K562 (cell line): ENCODE data around the gene RPS2. TPM values are rescaled to one million over a fixed set of nuclear protein-coding genes. Genes with fewer than 3 reads are reported as not detected.

Experiments
- CBX1 ChIP-seq: sonication (generic); IDR thresholded peaks from 2 replicates; pipeline ENCODE4 v1.6.1; 2016; ENCODE audit warnings: antibody characterized with exemption, low read depth, mild to moderate bottlenecking
- ETS2 ChIP-seq: IDR thresholded peaks from 2 replicates; pipeline ENCODE4 v1.6.1; 2016; ENCODE audit warnings: borderline replicate concordance, missing genetic modification characterization, mild to moderate bottlenecking, moderate library complexity, missing compliant biosample characterization; ENCODE audit not compliant: poor library complexity, severe bottlenecking
- JUN ChIP-seq, 2 experiments: sonication (generic) in 1 of 2; formaldehyde crosslinking in 1 of 2; IDR thresholded peaks; 2 replicates each; pipeline versions ENCODE4 v1.6.1 to v1.8.0; 2012 to 2022; ENCODE audit warnings: borderline replicate concordance in 2 of 2, mild to moderate bottlenecking in 2 of 2, improper control_type of control experiment in 1 of 2, low read depth in 1 of 2, low read length in 1 of 2, missing genetic modification reagents in 1 of 2
- LCOR ChIP-seq: sonication (generic); formaldehyde crosslinking; IDR thresholded peaks from 2 replicates; pipeline ENCODE4 v1.8.0; 2022; ENCODE audit warnings: mild to moderate bottlenecking, missing genetic modification reagents
- NFXL1 ChIP-seq: fragments of 450-650 bp; formaldehyde crosslinking; IDR thresholded peaks from 2 replicates; pipeline ENCODE4 v1.4.0; 2021; ENCODE audit warnings: mild to moderate bottlenecking
- RBBP5 ChIP-seq: fragments of 200-600 bp; sonication (generic); IDR thresholded peaks from 2 replicates; pipeline ENCODE4 v1.6.1; 2012; ENCODE audit warnings: borderline replicate concordance, mild to moderate bottlenecking, low read length, control low read depth, inconsistent platforms; ENCODE audit not compliant: insufficient read depth, poor library complexity, severe bottlenecking
- RFX7 ChIP-seq: fragments of 250-450 bp; sonication (Bioruptor Pico); IDR thresholded peaks from 2 replicates; pipeline ENCODE4 v1.5.1; 2021; ENCODE audit warnings: mild to moderate bottlenecking
- SP1 ChIP-seq: sonication (generic); formaldehyde crosslinking; IDR thresholded peaks from 2 replicates; pipeline ENCODE4 v1.8.1; 2022; ENCODE audit warnings: mild to moderate bottlenecking, missing genetic modification reagents
- SPI1 ChIP-seq: IDR thresholded peaks from 2 replicates; pipeline ENCODE4 v1.6.1; 2011; ENCODE audit warnings: low read depth, low read length, control low read depth, borderline replicate concordance
- TAF1 ChIP-seq: IDR thresholded peaks from 2 replicates; pipeline ENCODE4 v1.6.1; 2011; ENCODE audit warnings: mild to moderate bottlenecking, low read length, moderate library complexity; ENCODE audit not compliant: insufficient read depth, control insufficient read depth, severe bottlenecking; ENCODE audit errors: extremely low read depth
- THRAP3 ChIP-seq: fragments of 450-650 bp; IDR thresholded peaks from 2 replicates; pipeline ENCODE4 v1.6.1; 2016; ENCODE audit warnings: mild to moderate bottlenecking, inconsistent platforms, borderline replicate concordance
- U2AF2 ChIP-seq: fragments of 200-400 bp; formaldehyde crosslinking; optimal IDR thresholded peaks from 2 replicates; pipeline ENCODE3; 2017; ENCODE audit warnings: low read depth, mild to moderate bottlenecking, low read length
- ZNF174 ChIP-seq: fragments of 250-450 bp; sonication (Bioruptor Pico); IDR thresholded peaks from 2 replicates; pipeline ENCODE4 v1.4.0; 2020; ENCODE audit warnings: mild to moderate bottlenecking
- ZNF217 ChIP-seq: sonication (generic); formaldehyde crosslinking; IDR thresholded peaks from 2 replicates; pipeline ENCODE4 v1.8.0; 2022; ENCODE audit warnings: mild to moderate bottlenecking, missing genetic modification reagents
- ZNF239 ChIP-seq: fragments of 250-450 bp; sonication (Bioruptor Pico); IDR thresholded peaks from 2 replicates; pipeline ENCODE4 v1.4.0; 2020; ENCODE audit warnings: mild to moderate bottlenecking
- ZNF263 ChIP-seq: sonication (generic); formaldehyde crosslinking; IDR thresholded peaks from 2 replicates; pipeline ENCODE4 v1.8.0; 2022; ENCODE audit warnings: mild to moderate bottlenecking, missing genetic modification reagents, borderline replicate concordance
- ZNF586 ChIP-seq: fragments of 450-650 bp; formaldehyde crosslinking; conservative IDR thresholded peaks from 2 replicates; pipeline ENCODE4 v1.4.0; 2020; ENCODE audit warnings: mild to moderate bottlenecking, moderate library complexity
- ZNF717 ChIP-seq: fragments of 250-450 bp; sonication (Bioruptor Pico); IDR thresholded peaks from 2 replicates; pipeline ENCODE4 v1.5.0; 2021
- polyA plus RNA-seq, 8 experiments: library from polyadenylated mRNA; depleted of rRNA in 4 of 8; stranded (reverse) in 5 of 8; unstranded in 3 of 8; fragments of >200 nt; fragmentation: Nextera tagmentation in 2 of 8; fragmentation: Illumina TruSeq in 1 of 8; extraction: Ambion mirVana in 2 of 8; extraction: Trizol in 1 of 8; gene quantifications; 2 replicates each; pipeline versions ENCODE4 v1.2.1 to v1.2.3, GENCODE V29; 2011 to 2014; ENCODE audit warnings: inconsistent platforms in 1 of 8, missing spikeins in 1 of 8
- total RNA-seq, 7 experiments: library from RNA; depleted of rRNA in 6 of 7; stranded (reverse); fragments of >200 nt in 6 of 7; fragmentation: Illumina TruSeq in 2 of 7; extraction: Trizol in 2 of 7; gene quantifications; 2 replicates each; pipeline versions ENCODE4 v1.2.1 to v1.2.3, GENCODE V29; 2011 to 2021; ENCODE audit warnings: low replicate concordance in 1 of 7
- TF ChIP-seq, protein P1 (sequence below): fragments of 250-450 bp; sonication (Bioruptor Pico); IDR thresholded peaks from 2 replicates; pipeline ENCODE4 v1.4.0; 2020
- TF ChIP-seq, protein P2 (sequence below), 2 experiments: IDR thresholded peaks; 2 replicates each; pipeline ENCODE4 v1.6.1; 2012; ENCODE audit warnings: improper control_type of control experiment in 2 of 2, low read depth in 2 of 2, low read length in 2 of 2, borderline replicate concordance in 1 of 2

Gene RPS2
- total and polyA plus RNA-seq, 9 of the 15 experiments (the other 6 are each of a cell fraction or from before 2014, with no cell fraction given): 834 to 4,794 (median 3,793) TPM

DNA sequence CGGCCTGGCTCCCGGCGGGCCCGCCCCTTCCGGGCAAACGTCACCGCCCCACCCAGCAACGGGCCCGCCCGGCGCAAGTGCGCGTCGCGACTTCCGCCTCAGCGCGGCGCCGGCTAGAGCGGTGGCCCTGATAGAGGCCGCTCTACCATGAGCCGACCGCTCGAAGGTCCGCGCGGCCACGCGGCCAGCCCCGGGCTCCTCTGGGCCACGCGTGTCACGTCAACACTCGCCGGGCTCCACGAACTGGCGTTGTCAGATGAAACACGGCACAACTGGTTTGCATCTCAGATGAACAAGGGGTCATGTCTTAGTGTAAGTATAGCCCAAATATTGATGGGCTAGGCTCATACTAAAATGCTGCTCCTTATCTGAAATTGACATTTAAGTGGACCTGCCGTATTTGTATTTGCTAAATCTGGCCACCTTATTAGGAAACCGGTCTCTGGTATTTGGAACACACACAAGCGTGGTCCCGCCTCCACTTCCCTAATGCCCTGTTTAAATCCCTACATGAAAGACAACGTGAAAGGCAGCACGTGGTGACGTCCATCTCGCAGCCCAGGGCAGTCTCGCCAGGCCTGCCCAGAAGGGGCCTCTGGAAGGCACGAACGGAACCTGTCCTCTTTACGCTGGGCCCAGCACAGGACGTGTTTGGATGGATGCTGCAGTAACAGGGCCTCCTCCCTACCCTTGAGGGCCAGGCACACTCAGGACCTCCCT, 45.3 kb upstream of the RPS2 start, which contains the start of gene ZNF598 (continued):
- TF ChIP-seq JUN (IDR thresholded peaks at IDR 0.05; ENCODE audit: borderline replicate concordance, low read depth, low read length): peak; percentile 46; the same call in 1 of the 2 replicates
- no peak for TF ChIP-seq JUN (CRISPR knock-in tag; IDR thresholded peaks at IDR 0.05; ENCODE audit: borderline replicate concordance)
- no peak for TF ChIP-seq ZNF586 (CRISPR knock-in tag)
- no peak for TF ChIP-seq CBX1
- peak; percentile 68; the same call in 1 of the 2 replicates for TF ChIP-seq SPI1
- TF ChIP-seq TAF1: peak; percentile 85
- no peak for TF ChIP-seq ZNF239 (CRISPR knock-in tag)
- TF ChIP-seq, protein P1, sequence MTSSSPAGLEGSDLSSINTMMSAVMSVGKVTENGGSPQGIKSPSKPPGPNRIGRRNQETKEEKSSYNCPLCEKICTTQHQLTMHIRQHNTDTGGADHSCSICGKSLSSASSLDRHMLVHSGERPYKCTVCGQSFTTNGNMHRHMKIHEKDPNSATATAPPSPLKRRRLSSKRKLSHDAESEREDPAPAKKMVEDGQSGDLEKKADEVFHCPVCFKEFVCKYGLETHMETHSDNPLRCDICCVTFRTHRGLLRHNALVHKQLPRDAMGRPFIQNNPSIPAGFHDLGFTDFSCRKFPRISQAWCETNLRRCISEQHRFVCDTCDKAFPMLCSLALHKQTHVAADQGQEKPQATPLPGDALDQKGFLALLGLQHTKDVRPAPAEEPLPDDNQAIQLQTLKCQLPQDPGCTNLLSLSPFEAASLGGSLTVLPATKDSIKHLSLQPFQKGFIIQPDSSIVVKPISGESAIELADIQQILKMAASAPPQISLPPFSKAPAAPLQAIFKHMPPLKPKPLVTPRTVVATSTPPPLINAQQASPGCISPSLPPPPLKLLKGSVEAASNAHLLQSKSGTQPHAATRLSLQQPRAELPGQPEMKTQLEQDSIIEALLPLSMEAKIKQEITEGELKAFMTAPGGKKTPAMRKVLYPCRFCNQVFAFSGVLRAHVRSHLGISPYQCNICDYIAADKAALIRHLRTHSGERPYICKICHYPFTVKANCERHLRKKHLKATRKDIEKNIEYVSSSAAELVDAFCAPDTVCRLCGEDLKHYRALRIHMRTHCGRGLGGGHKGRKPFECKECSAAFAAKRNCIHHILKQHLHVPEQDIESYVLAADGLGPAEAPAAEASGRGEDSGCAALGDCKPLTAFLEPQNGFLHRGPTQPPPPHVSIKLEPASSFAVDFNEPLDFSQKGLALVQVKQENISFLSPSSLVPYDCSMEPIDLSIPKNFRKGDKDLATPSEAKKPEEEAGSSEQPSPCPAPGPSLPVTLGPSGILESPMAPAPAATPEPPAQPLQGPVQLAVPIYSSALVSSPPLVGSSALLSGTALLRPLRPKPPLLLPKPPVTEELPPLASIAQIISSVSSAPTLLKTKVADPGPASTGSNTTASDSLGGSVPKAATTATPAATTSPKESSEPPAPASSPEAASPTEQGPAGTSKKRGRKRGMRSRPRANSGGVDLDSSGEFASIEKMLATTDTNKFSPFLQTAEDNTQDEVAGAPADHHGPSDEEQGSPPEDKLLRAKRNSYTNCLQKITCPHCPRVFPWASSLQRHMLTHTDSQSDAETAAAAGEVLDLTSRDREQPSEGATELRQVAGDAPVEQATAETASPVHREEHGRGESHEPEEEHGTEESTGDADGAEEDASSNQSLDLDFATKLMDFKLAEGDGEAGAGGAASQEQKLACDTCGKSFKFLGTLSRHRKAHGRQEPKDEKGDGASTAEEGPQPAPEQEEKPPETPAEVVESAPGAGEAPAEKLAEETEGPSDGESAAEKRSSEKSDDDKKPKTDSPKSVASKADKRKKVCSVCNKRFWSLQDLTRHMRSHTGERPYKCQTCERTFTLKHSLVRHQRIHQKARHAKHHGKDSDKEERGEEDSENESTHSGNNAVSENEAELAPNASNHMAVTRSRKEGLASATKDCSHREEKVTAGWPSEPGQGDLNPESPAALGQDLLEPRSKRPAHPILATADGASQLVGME (CRISPR knock-in tag): no peak
- no peak for TF ChIP-seq LCOR (CRISPR knock-in tag)
- no peak for TF ChIP-seq ETS2 (tag)
- no peak for TF ChIP-seq ZNF217
- TF ChIP-seq SP1 (CRISPR knock-in tag): peak; percentile 62
- TF ChIP-seq NFXL1 (CRISPR knock-in tag): no peak
- TF ChIP-seq RFX7 (CRISPR knock-in tag): no peak
- no peak for TF ChIP-seq U2AF2
- TF ChIP-seq ZNF263 (CRISPR knock-in tag): no peak
- TF ChIP-seq ZNF717 (CRISPR knock-in tag): no peak
- TF ChIP-seq, protein P2, sequence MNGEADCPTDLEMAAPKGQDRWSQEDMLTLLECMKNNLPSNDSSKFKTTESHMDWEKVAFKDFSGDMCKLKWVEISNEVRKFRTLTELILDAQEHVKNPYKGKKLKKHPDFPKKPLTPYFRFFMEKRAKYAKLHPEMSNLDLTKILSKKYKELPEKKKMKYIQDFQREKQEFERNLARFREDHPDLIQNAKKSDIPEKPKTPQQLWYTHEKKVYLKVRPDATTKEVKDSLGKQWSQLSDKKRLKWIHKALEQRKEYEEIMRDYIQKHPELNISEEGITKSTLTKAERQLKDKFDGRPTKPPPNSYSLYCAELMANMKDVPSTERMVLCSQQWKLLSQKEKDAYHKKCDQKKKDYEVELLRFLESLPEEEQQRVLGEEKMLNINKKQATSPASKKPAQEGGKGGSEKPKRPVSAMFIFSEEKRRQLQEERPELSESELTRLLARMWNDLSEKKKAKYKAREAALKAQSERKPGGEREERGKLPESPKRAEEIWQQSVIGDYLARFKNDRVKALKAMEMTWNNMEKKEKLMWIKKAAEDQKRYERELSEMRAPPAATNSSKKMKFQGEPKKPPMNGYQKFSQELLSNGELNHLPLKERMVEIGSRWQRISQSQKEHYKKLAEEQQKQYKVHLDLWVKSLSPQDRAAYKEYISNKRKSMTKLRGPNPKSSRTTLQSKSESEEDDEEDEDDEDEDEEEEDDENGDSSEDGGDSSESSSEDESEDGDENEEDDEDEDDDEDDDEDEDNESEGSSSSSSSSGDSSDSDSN (IDR thresholded peaks at IDR 0.05; ENCODE audit: borderline replicate concordance in 1 of 2, low read depth in 2 of 2, low read length in 2 of 2): 0 out of 4 replicates have a peak, but pooled peaks of 1 of the 2 experiments have one; percentile 13
- no peak for TF ChIP-seq ZNF174 (CRISPR knock-in tag)
- TF ChIP-seq RBBP5: peak; percentile 79
- TF ChIP-seq THRAP3: no peak
